Measurements from ENCODE around the gene CPXM1. TPM values are rescaled to one million over a fixed set of nuclear protein-coding genes. Genes with fewer than 3 reads are reported as not detected.

Gene CPXM1
- total and polyA plus RNA-seq, 9 of the 15 experiments (the other 6 are each of a cell fraction or from before 2014, with no cell fraction given) = 0.04 to 1.1 (median 0.37) TPM; not detected in 2

- TF ChIP-seq ZNF217 (CRISPR knock-in tag; IDR thresholded peaks at IDR 0.05) = no peak
- TF ChIP-seq, protein P1, sequence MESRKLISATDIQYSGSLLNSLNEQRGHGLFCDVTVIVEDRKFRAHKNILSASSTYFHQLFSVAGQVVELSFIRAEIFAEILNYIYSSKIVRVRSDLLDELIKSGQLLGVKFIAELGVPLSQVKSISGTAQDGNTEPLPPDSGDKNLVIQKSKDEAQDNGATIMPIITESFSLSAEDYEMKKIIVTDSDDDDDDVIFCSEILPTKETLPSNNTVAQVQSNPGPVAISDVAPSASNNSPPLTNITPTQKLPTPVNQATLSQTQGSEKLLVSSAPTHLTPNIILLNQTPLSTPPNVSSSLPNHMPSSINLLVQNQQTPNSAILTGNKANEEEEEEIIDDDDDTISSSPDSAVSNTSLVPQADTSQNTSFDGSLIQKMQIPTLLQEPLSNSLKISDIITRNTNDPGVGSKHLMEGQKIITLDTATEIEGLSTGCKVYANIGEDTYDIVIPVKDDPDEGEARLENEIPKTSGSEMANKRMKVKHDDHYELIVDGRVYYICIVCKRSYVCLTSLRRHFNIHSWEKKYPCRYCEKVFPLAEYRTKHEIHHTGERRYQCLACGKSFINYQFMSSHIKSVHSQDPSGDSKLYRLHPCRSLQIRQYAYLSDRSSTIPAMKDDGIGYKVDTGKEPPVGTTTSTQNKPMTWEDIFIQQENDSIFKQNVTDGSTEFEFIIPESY (CRISPR knock-in tag; IDR thresholded peaks at IDR 0.05) = peak; percentile 63; the same call in 1 of the 2 replicates
- FAIRE-seq = no peak
- Histone ChIP-seq H3K9me1 (ENCODE audit: control insufficient read depth, insufficient read depth, low read length) (peaks cover 3% of the 10 kb centered on the region), H3K4me3 (no peak overlapping the region), H2AFZ (ENCODE audit: low read depth, low read length) (peak overlapping the region; percentile 51; the same call in 1 of the 2 replicates), H3K4me2 (ENCODE audit: insufficient read depth, low read length) (no peak overlapping the region), H3K36me3 (ENCODE audit: control insufficient read depth, insufficient read depth, low read length) (no peaks in the 10 kb centered on the region), H3K27ac (ENCODE audit: extremely low read depth, low read depth, low read length) (no peak overlapping the region), H3K9ac (ENCODE audit: insufficient read depth in 1 of 2, low read depth in 2 of 2, low read length in 2 of 2) (no peak overlapping the region), H3K27me3 (ENCODE audit: control insufficient read depth in 2 of 2, insufficient read depth in 2 of 2, low read length in 2 of 2) (no peaks in the 10 kb centered on the region), H3K4me1 (replicated peaks in 1 of 2; ENCODE audit: control insufficient read depth in 2 of 2, insufficient read depth in 2 of 2, low read length in 2 of 2) (peaks cover 14 to 25% of the 10 kb centered on the region in 2 experiments), H4K20me1 (replicated peaks; ENCODE audit: control insufficient read depth, insufficient read depth, low read length) (no peaks in the 10 kb centered on the region), H3K9me3 (replicated peaks; ENCODE audit: control insufficient read depth, insufficient read depth, low read depth, low read length) (no peaks in the 10 kb centered on the region), H3K79me2 (ENCODE audit: control insufficient read depth, insufficient read depth, low read length) (no peaks in the 10 kb centered on the region)
- WGBS (ENCODE audit: insufficient coverage, low coverage, missing lambda C conversion rate) = 41% methylated on average over 18 of the region's 68 CpGs
- ChIA-PET POLR2A (interaction anchor here (0.6 to 1.6 kb wide), 5 partner anchors 9 to 35 kb away, joined by 3 to 4 read pairs (median 3); partner anchors contain the start of genes PCED1A and VPS16), CTCF (ENCODE audit: low intra/inter-chr PET ratio) (no interaction called here)
- BruUV-seq (replicated peaks) = no TSS peak
- in situ Hi-C loops (cut with MboI) (no loop called here), intact Hi-C loops (cut with micrococcal nuclease) (no loop called here)
- DNase-seq (ENCODE audit: extremely low read depth in 1 of 4, low spot score in 3 of 4) = peak in 3 of 4 experiments; percentile 13 to 51 (median 48)
- ATAC-seq = peak; percentile 64
Observed at GRCh38 chr20:2820896-2821869, 20.8 kb upstream of the CPXM1 start.

Measured in K562 (cell line).